HL-60/S4 treated with retinoic acid at 250 ng/mL for 4 days and 3 days (cell line): ENCODE measurements around the gene GRIN3A.

ENCODE experiments used
- in situ Hi-C: fragments of 300-500 bp; cut with MboI; formaldehyde crosslinking; loops from 2 replicates; pipeline ENCODE4 v1.7.0; 2022; ENCODE audit warnings: low sequenced_read_pairs

Gene GRIN3A

DNA sequence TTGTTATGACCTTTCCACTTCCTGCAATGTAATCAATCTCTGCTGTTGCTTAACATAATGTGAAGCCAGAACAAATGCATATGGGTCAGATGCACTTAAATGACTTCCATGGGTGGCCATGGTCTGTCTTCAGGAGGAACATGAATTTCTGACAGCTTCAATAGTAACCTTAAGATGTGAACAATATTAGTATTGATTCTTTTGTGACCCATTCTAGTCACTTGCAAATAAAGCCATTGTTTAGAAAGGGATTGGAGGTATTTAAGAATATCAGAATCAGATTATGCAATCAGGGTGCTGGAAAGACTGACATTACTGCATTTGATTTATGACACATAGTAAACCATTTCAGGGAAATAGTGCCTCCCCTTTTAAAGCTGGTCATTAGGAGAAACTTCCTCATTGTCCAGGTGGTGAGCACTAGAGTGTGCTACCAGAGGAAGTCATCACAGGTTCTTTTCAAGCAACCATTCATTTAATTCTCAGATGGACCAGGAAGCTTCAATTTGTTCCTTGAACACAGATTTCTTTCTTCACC, 32.1 kb downstream of the GRIN3A start:
- in situ Hi-C loops = no loop called here

DNA sequence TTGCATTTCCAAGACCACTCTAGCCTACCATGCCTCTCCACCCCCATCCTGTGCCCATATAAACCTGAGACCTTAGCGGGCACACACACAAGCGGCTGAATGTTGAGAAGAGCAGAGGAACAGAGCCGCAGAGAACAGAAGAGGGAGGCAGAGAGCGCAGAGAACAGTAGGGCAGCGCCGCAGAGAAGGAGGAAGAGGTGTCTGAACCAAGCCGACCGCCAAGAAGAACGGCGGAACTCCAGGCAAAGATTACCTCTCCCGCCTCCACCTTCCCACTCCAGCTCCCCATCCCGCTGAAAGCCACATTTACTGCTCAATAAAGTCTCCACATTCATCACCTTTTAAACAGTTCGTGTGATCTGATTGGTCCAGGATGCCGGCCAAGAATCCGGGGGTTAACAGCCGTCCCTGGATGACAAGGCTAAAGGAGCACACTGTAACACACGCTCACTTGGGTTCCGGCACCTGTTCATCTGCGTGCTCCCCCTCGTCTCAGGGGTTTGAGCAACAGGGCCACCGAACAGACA, 33.2 kb downstream of the GRIN3A start:
- in situ Hi-C loops = no loop called here

DNA sequence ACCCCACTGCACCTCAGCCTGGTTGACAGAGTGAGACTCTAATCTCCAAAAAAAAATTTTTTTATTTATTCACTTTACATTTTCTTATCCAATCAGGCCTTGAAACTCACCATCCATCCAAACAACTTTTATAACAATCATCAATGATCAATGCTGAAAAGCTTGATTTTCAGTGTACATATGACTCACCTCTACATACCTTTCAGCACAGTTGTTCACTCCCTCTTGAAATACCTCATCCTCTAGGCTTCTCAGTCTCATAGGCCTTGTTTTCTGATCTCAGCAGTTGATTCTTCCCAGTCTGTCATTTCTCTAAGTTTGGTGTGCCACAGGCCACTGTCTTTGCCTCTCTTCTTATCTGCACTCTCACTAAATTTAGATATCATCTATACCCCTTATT, 36.2 kb downstream of the GRIN3A start:
- in situ Hi-C loops = no loop called here

DNA sequence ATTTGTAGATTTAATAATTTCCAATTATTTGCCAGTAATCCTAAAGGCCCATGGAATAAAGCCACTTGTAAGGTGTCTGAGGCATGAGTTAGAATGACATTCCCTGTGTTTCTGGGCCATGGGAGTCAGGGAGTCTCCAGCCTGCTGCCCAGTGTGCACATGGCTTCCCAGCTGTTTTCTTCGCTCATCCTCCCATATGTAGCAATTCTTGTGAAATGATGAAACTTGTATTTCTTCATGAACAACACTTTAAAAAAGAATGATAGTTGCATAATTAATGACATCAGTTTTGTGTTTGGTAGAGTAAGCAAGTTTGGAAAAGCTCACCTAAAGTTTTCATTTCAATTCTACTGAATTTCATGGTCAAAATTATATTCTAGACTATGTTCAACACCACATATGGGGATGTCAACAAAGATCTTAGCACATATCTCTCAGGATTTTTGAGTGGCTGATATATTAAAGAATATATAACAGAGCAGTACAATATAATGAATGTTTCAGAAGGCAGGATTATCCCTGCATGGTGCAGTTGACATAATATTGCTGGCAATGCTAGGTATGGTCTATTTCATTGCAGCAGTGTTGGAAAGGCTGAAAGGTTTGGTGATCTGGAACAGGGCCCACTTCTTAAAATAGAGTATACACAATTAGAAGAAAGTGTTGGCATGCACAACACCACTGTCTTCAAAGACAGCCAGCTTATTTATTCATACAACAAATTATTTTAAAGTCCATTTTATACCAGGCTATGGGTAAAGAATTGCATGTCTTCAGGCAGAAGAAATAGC, 44.7 kb downstream of the GRIN3A start:
- in situ Hi-C loops = no loop called here

DNA sequence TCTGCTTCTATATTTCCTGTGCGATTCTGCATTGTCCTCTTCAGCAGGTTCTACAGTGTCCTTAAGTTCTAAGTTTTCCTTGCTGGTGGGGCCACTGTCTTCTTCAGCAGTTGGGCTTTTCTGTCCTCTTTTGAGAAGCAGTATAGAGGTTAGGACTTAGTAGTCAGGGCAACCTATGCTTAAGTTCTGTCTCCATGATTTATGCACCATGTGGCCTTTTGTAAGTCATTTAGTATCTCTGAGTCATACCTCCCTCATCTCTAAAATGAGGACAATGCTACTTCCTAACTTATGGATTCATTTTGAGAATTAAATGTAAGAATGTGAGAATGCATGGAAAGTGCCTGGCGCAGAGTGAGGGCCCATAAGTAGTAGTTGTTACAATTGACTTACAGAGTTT, 46.8 kb downstream of the GRIN3A start:
- in situ Hi-C loops = no loop called here

DNA sequence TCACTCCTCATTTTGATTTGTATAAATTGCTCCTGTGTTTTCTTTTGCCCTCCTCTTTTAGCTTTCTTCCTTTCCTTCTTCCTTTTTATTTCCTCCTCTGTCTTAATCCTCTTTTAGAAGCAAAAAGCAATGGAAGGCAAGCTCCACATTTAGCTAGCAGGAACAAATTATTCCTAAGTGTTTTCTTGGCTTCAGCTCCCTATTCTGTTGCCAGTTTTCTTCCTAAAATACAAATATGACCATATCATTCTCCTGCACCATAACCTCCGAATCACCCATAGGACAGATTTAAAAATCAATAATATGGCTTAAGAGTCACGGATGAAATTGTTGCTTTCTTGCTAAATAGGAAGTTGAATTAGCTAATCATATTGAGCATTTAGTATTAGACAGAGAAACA, 49.4 kb downstream of the GRIN3A start:
- in situ Hi-C loops = no loop called here

DNA sequence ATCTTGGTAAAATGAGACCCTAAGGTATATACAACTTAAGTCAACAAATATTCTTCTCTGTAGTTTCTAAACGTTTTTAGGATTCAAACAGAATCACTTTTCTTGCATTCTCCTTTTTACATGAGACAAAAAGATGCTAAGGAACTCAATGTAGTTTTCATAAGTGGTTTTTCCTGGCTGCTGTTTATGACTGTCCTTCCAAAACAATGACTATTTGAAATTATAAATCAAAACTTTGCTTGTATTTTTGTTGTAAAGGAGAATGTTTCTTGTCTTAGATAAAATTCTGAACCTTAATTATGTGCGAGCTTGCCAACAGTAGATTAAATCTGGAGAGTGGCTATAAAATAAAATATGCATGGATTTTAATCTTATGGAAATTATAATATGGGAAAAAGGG, 53.8 kb downstream of the GRIN3A start:
- in situ Hi-C loops = no loop called here

DNA sequence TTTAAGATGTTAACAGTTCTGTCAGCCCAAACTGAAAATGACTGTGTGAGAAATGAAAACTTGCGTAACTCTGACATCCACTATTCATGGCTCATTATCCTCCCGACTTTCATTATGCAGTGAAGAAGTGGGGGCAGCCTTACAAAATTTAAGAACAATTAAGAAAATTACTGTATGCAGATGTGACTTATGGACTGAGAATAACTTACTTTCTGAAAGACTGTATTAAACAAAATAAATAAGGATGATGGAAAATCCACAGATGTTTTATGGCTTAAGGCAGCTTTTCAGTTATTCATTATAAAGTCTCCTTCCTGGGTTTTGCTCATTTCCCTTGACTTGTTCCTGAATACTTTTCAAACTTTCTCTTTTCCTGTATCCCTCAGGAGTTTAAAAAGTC, 55.2 kb downstream of the GRIN3A start:
- in situ Hi-C loops = no loop called here

DNA sequence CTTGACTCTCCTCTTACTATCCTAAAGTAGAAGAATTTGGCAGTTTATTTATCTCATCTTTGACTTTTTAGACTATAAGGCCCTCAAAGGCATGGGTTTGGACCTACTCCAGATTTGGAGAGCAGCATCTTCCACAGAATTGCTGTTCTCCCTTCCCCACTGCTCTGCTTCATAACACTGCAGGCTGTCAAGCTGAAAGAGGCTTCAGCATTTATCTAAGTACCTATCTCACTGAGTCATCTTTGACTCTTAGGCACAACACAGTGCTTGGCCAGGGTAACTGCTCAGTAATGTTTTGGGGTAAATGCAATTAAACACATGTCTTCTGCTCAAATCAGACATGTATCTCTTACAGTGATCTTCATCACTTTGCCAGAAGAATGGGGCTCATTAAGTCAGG, 60.6 kb downstream of the GRIN3A start:
- in situ Hi-C loops = no loop called here

DNA sequence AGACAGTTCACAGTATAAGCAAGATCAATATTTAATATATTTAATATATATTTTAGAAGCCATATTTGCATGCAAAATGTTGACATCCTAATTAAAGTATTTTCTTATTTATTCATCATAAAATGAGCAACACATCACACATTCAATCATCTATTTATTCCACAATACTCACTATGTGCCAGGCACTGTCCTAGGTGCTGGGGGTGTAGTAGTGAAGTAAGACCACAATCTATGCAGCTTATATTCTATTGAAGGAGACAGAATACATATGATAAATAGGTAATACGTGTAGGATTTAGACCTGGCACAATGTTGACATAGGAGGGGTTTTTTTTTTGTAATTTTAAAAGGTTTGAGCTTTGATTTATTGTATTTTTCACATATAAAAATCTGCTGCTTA, 63.1 kb downstream of the GRIN3A start:
- in situ Hi-C loops = no loop called here

DNA sequence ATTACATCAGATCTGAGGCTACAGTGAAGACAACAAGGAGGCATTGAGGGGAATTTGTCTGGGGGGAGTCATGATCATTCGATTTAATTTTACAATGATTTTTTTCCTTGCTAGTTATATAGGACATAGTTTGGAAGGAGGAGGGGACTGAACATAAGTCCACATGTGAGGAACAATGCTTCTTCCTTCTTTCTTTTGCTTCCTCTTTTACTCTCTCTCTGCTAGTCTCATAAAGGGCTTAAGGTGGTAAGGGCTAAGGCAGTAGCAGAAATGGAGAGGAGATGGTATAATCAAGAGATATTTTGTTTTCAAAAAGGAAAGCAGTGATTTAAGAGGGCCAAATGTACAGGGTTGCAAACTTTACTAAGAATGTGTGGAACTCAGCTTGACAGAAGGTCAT, 64.3 kb downstream of the GRIN3A start:
- in situ Hi-C loops = no loop called here

DNA sequence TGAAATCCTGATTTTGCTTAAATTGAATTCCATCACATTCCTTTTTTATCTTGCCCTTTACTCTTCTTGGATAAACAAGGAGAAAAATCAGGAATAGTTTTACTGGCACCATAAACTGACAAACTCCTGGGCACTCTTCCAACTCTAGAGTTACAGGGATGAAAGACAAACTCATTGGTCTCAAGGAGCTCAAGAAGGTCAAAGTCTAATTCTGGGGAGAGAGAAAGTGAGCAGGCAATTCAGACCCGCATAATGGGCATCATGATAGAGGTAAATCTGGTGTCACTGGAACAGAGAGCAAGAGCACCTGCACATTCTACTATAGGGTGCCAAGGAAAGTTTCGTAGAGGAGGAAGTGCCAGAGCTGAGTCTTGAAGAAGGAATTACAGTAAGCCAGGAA, 64.8 kb downstream of the GRIN3A start:
- in situ Hi-C loops = no loop called here

DNA sequence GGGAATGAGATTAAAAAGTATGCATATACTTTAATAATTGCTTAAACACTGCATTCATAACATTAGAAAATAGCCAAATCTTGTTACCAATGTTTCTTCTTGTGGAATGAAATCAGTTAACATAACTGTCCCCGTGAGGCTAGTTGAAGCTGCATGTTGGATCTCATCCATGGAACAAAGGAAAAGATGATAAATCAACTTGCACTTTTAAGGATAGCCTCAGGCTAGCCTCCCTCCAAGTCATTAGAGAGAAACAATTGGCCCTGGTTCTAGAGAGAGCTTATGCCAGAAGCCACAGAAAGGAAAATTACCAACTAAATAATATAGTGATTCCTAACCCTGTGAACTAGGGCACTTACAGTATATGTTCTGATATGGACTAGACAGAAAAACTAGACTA, 66.9 kb downstream of the GRIN3A start:
- in situ Hi-C loops = no loop called here

DNA sequence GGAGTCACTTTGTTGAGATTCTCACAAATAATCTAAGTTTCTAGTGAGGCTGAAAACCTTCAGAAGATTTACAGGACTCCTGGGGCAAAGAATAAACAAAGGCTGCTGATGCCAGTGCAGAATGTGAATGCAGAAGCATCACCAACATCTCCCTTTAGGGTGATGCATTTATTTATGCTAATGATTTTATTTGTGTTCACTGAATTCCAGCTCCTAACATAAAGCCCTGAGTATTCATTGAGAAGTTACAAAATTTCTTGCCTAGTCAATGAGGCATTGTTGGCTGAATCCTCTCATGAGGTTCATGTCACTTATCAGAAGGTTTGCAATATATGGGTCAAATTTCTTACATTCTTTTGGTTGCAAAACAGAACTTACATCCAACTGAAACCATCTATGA, 70.0 kb downstream of the GRIN3A start:
- in situ Hi-C loops = no loop called here

DNA sequence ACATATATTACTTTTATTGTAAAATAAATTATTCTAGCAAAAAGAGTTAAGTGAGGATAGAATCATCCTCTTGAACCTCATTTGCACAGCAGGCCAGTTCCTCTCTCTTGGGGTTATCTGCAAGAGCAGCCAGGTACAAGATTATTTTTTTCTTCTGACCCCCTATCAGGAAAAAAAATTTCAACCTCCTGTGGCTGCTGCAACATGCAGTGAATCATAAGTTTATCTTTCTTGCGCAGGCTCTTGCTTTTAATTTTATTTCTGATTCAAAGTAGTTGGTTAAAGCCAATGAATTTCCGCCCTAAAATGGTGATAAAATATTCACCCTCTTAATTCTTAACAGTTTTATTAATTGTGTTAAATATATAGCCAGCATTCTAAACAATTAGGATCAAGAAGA, 74.0 kb downstream of the GRIN3A start:
- in situ Hi-C loops = no loop called here

DNA sequence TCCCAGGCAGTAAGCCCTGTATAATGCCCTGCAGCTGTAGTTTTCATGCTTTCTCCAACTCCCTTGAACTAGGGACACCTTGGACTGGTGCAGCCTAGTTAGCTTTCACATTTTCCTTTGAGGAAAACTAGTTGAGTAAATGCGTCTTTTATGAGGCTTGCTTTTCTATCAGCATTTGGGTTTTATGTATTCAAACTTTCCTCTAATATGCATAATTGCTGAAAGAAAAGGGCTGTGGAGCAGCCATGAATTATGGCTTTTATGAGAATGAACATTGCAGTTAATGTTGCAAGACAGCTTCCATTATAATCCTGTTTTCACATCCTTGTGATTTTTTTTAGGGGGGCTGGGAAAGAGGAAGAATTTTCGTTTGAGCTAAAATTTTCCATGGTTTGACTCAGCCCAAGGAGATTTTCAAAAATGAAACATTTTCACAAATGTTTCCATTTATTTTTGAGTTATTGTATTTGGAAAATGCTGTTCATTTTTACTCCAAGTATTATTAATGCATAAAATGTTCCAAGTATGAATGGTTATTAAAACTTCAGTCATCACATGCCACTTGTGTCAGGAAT, 85.8 kb downstream of the GRIN3A start:
- in situ Hi-C loops = no loop called here

DNA sequence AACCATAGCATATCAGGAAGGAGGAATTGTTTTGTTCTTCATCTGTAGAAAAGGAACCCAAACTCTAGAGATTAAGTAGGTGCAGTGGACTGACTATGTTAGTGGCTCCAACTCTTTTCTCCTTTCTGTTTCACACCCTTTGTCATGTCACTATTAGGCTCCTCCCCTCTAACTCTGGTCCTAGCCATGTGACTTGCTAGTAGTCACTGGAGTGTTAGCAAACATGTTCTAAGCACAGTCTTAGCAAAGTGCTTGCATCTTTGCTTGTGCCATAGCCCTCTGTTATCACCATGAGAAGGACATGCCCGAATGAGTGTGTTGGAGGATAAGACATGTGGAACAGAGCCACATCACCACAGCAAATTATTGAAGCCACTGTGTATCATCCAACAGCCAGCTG, 88.3 kb downstream of the GRIN3A start:
- in situ Hi-C loops = no loop called here

DNA sequence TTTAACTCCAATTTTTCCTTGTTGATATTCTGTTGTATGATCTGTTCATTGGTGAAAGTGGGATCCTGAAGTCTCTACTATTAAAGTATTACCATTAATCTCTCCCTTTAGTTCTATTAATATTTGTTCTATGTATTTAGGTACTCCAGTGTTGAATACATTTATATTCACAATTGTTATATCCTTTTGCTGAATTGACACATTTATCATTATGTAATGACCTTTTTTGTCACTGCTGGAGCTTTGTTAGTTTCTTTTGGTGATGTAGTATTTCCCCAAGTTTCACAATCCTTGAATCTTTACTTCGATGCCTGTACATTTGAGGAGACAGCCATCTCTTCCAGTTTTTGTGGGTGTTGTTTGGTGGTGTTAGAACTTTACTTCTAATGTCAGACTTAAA, 90.0 kb downstream of the GRIN3A start:
- in situ Hi-C loops = no loop called here

DNA sequence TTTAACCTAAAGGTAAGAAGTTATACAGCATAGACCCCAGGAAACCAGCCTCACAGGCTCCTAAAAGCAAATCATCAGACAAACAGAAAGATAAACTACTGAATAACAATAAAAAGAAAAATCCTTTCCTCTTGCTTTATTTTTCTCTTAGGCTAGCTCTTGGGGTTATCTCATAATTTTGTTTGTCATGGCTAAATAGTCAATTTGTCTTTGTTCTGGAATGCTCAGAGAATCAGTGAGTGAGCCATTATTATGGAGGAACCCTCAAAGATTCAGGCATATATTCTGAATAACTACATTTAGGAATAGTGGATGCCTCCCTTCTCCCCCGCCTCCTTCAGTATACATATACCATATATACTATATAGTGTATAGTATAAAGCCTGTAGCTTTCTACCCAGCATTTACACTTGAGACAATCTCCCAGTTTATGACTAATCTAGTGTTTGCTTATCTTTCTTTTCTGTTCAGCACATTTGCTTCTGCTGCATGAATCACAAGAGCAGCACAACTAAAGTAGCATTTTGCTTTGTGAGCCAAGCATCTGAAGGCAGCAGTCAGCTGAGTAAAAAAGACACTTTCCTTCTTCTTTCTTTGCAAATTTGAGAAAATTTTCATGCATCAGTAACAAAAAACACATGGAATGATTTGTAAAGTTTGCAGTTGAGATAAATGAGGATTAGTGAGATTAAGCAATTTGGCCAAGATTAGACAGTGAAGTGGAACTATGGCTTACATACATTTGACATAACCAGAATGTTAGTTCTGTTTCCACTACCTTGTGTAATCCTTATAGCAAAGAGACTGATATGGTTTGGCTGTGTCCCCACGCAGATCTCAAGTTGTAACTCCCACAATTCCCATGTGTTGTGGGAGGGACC, 98.4 kb downstream of the GRIN3A start:
- in situ Hi-C loops = no loop called here

DNA sequence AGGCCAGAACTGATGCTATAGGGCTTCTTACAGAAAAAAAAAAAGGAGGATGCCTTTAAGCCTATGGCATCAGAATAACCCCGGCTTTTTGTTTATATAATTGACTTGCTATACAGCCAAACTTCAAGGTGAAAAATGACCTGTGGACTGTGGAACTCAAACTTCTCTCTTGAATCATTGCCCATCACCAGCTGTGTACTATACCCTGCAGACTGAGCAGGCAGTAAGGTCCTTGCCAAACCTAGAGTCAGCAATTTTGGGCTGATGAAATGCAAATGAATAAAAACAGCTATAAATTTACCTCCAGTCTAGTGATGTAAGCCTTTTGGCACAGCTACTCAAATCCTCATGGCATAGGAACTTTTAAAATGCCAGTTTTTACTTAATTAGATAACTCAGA, 99.1 kb downstream of the GRIN3A start:
- in situ Hi-C loops = no loop called here

DNA sequence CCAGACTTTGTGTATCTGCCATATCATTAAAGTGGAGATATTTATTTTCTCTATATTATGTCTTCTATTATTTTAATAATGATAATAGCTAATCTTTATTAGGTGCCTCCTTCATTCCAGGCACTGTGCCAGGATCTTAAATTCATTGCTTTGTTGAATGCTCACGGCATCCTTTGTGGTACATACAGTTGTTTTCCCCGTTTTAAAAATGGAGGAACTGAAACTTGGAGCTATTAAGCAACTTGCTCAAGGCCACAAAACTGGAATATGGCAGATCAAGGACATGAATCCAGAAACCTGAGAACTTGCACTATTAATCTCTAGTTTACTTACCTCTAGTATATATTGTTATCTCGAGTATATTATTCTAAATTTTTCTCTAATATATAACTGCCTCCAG, 102.2 kb downstream of the GRIN3A start:
- in situ Hi-C loops = no loop called here
